ENCODE measurements around the gene SORL1-AS1.

Gene SORL1-AS1

GRCh38 chr11:121417607-121418006 is 35.2 kb downstream of the SORL1-AS1 start:
- Histone ChIP-seq H3K27ac (peak overlapping the region; percentile 75), H3K36me3 (no peaks in the 10 kb centered on the region)

GRCh38 chr11:121417055-121417551 is 35.7 kb downstream of the SORL1-AS1 start:
- peak; percentile 93 for ATAC-seq
- peaks cover 41% of the 10 kb centered on the region for H3K4me1 ChIP-seq
- H3K4me3 ChIP-seq = no peak overlapping the region
- no peaks in the 10 kb centered on the region for H3K9me3 ChIP-seq
- no peaks in the 10 kb centered on the region for H3K27me3 ChIP-seq
- intact Hi-C loops (cut with DNase I) = no loop called here
- DNase-seq = peak; percentile 87
- H3K27ac ChIP-seq = peak overlapping the region; percentile 75
- H3K36me3 ChIP-seq = no peaks in the 10 kb centered on the region
- no peak for TF ChIP-seq CTCF (IDR thresholded peaks at IDR 0.05)

More at GRCh38 chr11:121417607-121418006, 35.2 kb downstream of the SORL1-AS1 start:
- no peaks in the 10 kb centered on the region for H3K27me3 ChIP-seq
- peaks cover 41% of the 10 kb centered on the region for H3K4me1 ChIP-seq
- DNase-seq (no peak), ATAC-seq (no peak)
- no peak for TF ChIP-seq CTCF (IDR thresholded peaks at IDR 0.05)
- no peaks in the 10 kb centered on the region for H3K9me3 ChIP-seq
- H3K4me3 ChIP-seq = no peak overlapping the region
- intact Hi-C loops (cut with DNase I) = no loop called here

- no peak for TF ChIP-seq CTCF (IDR thresholded peaks at IDR 0.05)
- H3K9me3 ChIP-seq = no peaks in the 10 kb centered on the region
- no peaks in the 10 kb centered on the region for H3K27me3 ChIP-seq
- H3K4me1 ChIP-seq = peaks cover 41% of the 10 kb centered on the region
- H3K4me3 ChIP-seq = no peak overlapping the region
- no peak overlapping the region for H3K27ac ChIP-seq
- no peak for DNase-seq
- ATAC-seq = no peak
- intact Hi-C loops (cut with DNase I) = no loop called here
- H3K36me3 ChIP-seq = no peaks in the 10 kb centered on the region
These were observed 36.9 kb downstream of the SORL1-AS1 start for GRCh38 chr11:121415856-121416255.

- H3K27ac ChIP-seq = no peak overlapping the region
- H3K9me3 ChIP-seq = no peaks in the 10 kb centered on the region
- DNase-seq (no peak), ATAC-seq (no peak)
- intact Hi-C loops (cut with DNase I) = no loop called here
- peaks cover 41% of the 10 kb centered on the region for H3K4me1 ChIP-seq
- TF ChIP-seq CTCF (IDR thresholded peaks at IDR 0.05) = no peak
- H3K4me3 ChIP-seq = no peak overlapping the region
- no peaks in the 10 kb centered on the region for H3K27me3 ChIP-seq
- no peaks in the 10 kb centered on the region for H3K36me3 ChIP-seq
These were observed 38.4 kb downstream of the SORL1-AS1 start for GRCh38 chr11:121414141-121414913.

- no peak overlapping the region for H3K4me3 ChIP-seq
- intact Hi-C loops (cut with DNase I) = no loop called here
- H3K27me3 ChIP-seq = no peaks in the 10 kb centered on the region
- DNase-seq (no peak), ATAC-seq (no peak)
- no peaks in the 10 kb centered on the region for H3K9me3 ChIP-seq
- TF ChIP-seq CTCF (IDR thresholded peaks at IDR 0.05) = no peak
- H3K4me1 ChIP-seq = peaks cover 30% of the 10 kb centered on the region
- H3K36me3 ChIP-seq = no peaks in the 10 kb centered on the region
- H3K27ac ChIP-seq = no peak overlapping the region
These were observed 39.9 kb downstream of the SORL1-AS1 start for GRCh38 chr11:121412711-121413415.
